SK-N-SH (cell line): ENCODE measurements around the gene LTBP2. TPM values are rescaled to one million over a fixed set of nuclear protein-coding genes. Genes with fewer than 3 reads are reported as not detected.

Source experiments
- CTCF ChIA-PET: fragments of 300-600, 350-600 bp; formaldehyde crosslinking; extraction: SDS; loops from one replicate; lab custom pipeline; 2021; lab: Yijun Ruan, JAX
- POLR2A ChIA-PET: fragments of 350-600 bp; sonication (Branson Sonifier 250); formaldehyde crosslinking; extraction: SDS; loops from one replicate; lab custom pipeline; 2020; ENCODE audit warnings: antibody characterized with exemption, inconsistent platforms; lab: Yijun Ruan, JAX
- DNase-seq: peaks from one replicate; pipeline ENCODE4 v3.0.0; 2012
- H2AFZ ChIP-seq: fragments of 200-600 bp; sonication (generic); 2 replicates; pipeline ENCODE4 v1.8.1; 2016; ENCODE audit warnings: antibody characterized with exemption, mild to moderate bottlenecking, low read depth
- H3F3A ChIP-seq: fragments of 200-600 bp; sonication (generic); replicated peaks from 2 replicates; pipeline ENCODE3; 2016; ENCODE audit warnings: antibody characterized with exemption, mild to moderate bottlenecking; ENCODE audit not compliant: insufficient read depth
- H3K27ac ChIP-seq, 2 experiments: fragments of 200-500 bp in 1 of 2; fragments of 200-600 bp in 1 of 2; sonication (Bioruptor generic) in 1 of 2; sonication (generic), shearing (Covaris generic) in 1 of 2; 2 replicates each; pipeline versions ENCODE4 v1.5.1 to v1.6.1; 2014 to 2016; ENCODE audit warnings: low read depth in 2 of 2, inconsistent platforms in 1 of 2, low read length in 1 of 2, mild to moderate bottlenecking in 1 of 2, mixed read lengths in 1 of 2
- H3K27me3 ChIP-seq: fragments of 200-600 bp; sonication (generic), shearing (Covaris generic); 2 replicates; pipeline ENCODE4 v1.6.1; 2016; ENCODE audit warnings: mixed run types; ENCODE audit not compliant: insufficient read depth
- H3K36me3 ChIP-seq, 2 experiments: fragments of 200-500 bp in 1 of 2; fragments of 200-600 bp in 1 of 2; sonication (Bioruptor generic) in 1 of 2; sonication (generic) in 1 of 2; replicated peaks in 1 of 2; 2 replicates each; pipeline versions ENCODE3 to v1.5.1; 2014 to 2016; ENCODE audit warnings: low read length in 1 of 2, mild to moderate bottlenecking in 1 of 2; ENCODE audit not compliant: insufficient read depth in 2 of 2, control insufficient read depth in 1 of 2
- H3K4me1 ChIP-seq, 2 experiments: fragments of 200-500 bp in 1 of 2; fragments of 200-600 bp in 1 of 2; sonication (Bioruptor generic) in 1 of 2; sonication (generic), shearing (Covaris generic) in 1 of 2; 2 replicates each; pipeline versions ENCODE4 v1.5.1 to v1.6.1; 2014 to 2016; ENCODE audit warnings: low read depth in 1 of 2, low read length in 1 of 2, mixed run types in 1 of 2; ENCODE audit not compliant: insufficient read depth in 2 of 2, control insufficient read depth in 1 of 2
- H3K4me2 ChIP-seq: fragments of 200-600 bp; sonication (generic), shearing (Covaris generic); 2 replicates; pipeline ENCODE4 v1.6.1; 2017; ENCODE audit warnings: mixed run types
- H3K4me3 ChIP-seq, 2 experiments: fragments of 200-500 bp in 1 of 2; fragments of 200-600 bp in 1 of 2; sonication (Bioruptor generic) in 1 of 2; sonication (generic), shearing (Covaris generic) in 1 of 2; 2 replicates each; pipeline versions ENCODE4 v1.5.1 to v1.8.1; 2014 to 2016; ENCODE audit warnings: low read depth in 2 of 2, inconsistent platforms in 1 of 2, low read length in 1 of 2, mild to moderate bottlenecking in 1 of 2, mixed read lengths in 1 of 2, moderate library complexity in 1 of 2
- H3K79me2 ChIP-seq: fragments of 200-600 bp; sonication (generic); 2 replicates; pipeline ENCODE4 v1.8.1; 2017; ENCODE audit warnings: mild to moderate bottlenecking; ENCODE audit not compliant: insufficient read depth
- H3K9ac ChIP-seq: fragments of 200-600 bp; sonication (generic); 2 replicates; pipeline ENCODE4 v1.6.1; 2017; ENCODE audit warnings: mixed run types
- H3K9me2 ChIP-seq: fragments of 200-600 bp; sonication (generic); 2 replicates; pipeline ENCODE4 v1.6.1; 2017; ENCODE audit warnings: mixed run types
- H3K9me3 ChIP-seq: fragments of 200-600 bp; sonication (generic); 2 replicates; pipeline ENCODE4 v1.6.1; 2017; ENCODE audit warnings: mixed run types, mild to moderate bottlenecking, moderate library complexity
- H4K20me1 ChIP-seq: fragments of 200-600 bp; sonication (generic); 2 replicates; pipeline ENCODE4 v1.6.1; 2017; ENCODE audit warnings: mild to moderate bottlenecking, mixed run types; ENCODE audit not compliant: insufficient read depth
- EP300 ChIP-seq, 2 experiments: IDR thresholded peaks; 2 replicates each; pipeline versions ENCODE4 v1.4.0 to v1.6.1; 2012; ENCODE audit warnings: borderline replicate concordance in 1 of 2, low read depth in 1 of 2, low read length in 1 of 2
- MAX ChIP-seq: IDR thresholded peaks from 2 replicates; pipeline ENCODE4 v1.4.0; 2012; ENCODE audit warnings: low read depth
- NFIC ChIP-seq: IDR thresholded peaks from 2 replicates; pipeline ENCODE4 v1.4.0; 2012; ENCODE audit warnings: borderline replicate concordance
- NRF1 ChIP-seq: IDR thresholded peaks from 2 replicates; pipeline ENCODE4 v1.6.1; 2012; ENCODE audit warnings: low read depth, mild to moderate bottlenecking, low read length
- PBX3 ChIP-seq: IDR thresholded peaks from 2 replicates; pipeline ENCODE4; 2012
- POLR2AphosphoS5 ChIP-seq: IDR thresholded peaks from 2 replicates; pipeline ENCODE4 v1.6.1; 2012; ENCODE audit warnings: low read depth, low read length
- SMC3 ChIP-seq: IDR thresholded peaks from 2 replicates; pipeline ENCODE4 v1.6.1; 2012; ENCODE audit warnings: low read depth, low read length, improper control_type of control experiment
- TCF12 ChIP-seq: IDR thresholded peaks from 2 replicates; pipeline ENCODE4 v1.4.0; 2012
- USF2 ChIP-seq: fragments of 150-350 bp; IDR thresholded peaks from 2 replicates; pipeline ENCODE4 v1.6.1; 2017; ENCODE audit warnings: antibody characterized with exemption, low read length, low read depth, borderline replicate concordance
- YY1 ChIP-seq: IDR thresholded peaks from 2 replicates; pipeline ENCODE4 v1.4.0; 2012; ENCODE audit warnings: low read depth, mild to moderate bottlenecking
- ZBTB33 ChIP-seq: IDR thresholded peaks from 2 replicates; pipeline ENCODE4 v1.4.0; 2012; ENCODE audit warnings: low read depth, borderline replicate concordance
- WGBS: methylation state at CpG from one replicate; pipeline ENCODE4 v1.1.6; 2017; ENCODE audit warnings: low lambda C conversion rate; 5-methylcytosine and 5-hydroxymethylcytosine counted together
- polyA plus RNA-seq, 3 experiments: library from polyadenylated mRNA; depleted of rRNA; stranded (reverse); fragments of >200 nt; gene quantifications; 2 replicates each; pipeline ENCODE4 v1.2.3, GENCODE V29; 2012

Gene LTBP2
- polyA plus RNA-seq, 1 of the 3 experiments (the other 2 are of a cell fraction): 58.8 TPM

GRCh38 chr14:74568380-74568649 lies 43.7 kb downstream of the LTBP2 start:
- Histone ChIP-seq H3K36me3 (peaks cover 14 to 16% of the 10 kb centered on the region in 2 experiments), H3K9me2 (no peaks in the 10 kb centered on the region), H3K79me2 (peaks cover 75% of the 10 kb centered on the region), H3F3A (peaks cover 25% of the 10 kb centered on the region), H3K9ac (no peak overlapping the region), H3K27ac (peak overlapping the region; percentile 11 to 92), H3K4me1 (peaks cover 43 to 78% of the 10 kb centered on the region in 2 experiments), H3K4me2 (no peak overlapping the region), H3K9me3 (no peaks in the 10 kb centered on the region), H2AFZ (no peak overlapping the region), H3K27me3 (no peaks in the 10 kb centered on the region), H3K4me3 (no peak overlapping the region), H4K20me1 (peaks cover 3% of the 10 kb centered on the region; the same call in 1 of the 2 replicates)
- ChIA-PET POLR2A (interaction anchor here (1.7 to 1.8 kb wide), 2 partner anchors 11 to 16 kb away, joined by 6 read pairs; no protein-coding TSS in a partner anchor), CTCF (interaction anchor here (1.4 to 10.8 kb wide), 5 partner anchors 14 to 67 kb away, joined by 3 to 68 read pairs (median 31); partner anchors contain the start of gene LTBP2)
- DNase-seq: no peak
- 86% methylated on average over 3 of the region's 3 CpGs for WGBS
- TF ChIP-seq YY1: no peak
- TF ChIP-seq TCF12: no peak
- TF ChIP-seq PBX3: no peak
- TF ChIP-seq NRF1: no peak
- TF ChIP-seq EP300 (IDR thresholded peaks at IDR 0.05; ENCODE audit: borderline replicate concordance in 1 of 2, low read depth in 1 of 2, low read length in 1 of 2): no peak
- TF ChIP-seq SMC3: no peak
- no peak for TF ChIP-seq MAX
- no peak for TF ChIP-seq NFIC
- no peak for TF ChIP-seq ZBTB33

- no peak overlapping the region for H3K9ac ChIP-seq
- ChIA-PET POLR2A (no interaction called here), CTCF (interaction anchor here (1.8 to 10.8 kb wide), 4 partner anchors 14 to 66 kb away, joined by 9 to 68 read pairs (median 32); partner anchors contain the start of gene LTBP2)
- peak overlapping the region in 1 of 2 experiments; percentile 39; a peak in 2 of 4 replicates for H3K27ac ChIP-seq
- 96% methylated on average over 17 of the region's 21 CpGs for WGBS
- H3K4me2 ChIP-seq: no peak overlapping the region
- H2AFZ ChIP-seq: no peak overlapping the region
- no peak overlapping the region for H3K4me3 ChIP-seq
- H3K4me1 ChIP-seq: peaks cover 42 to 78% of the 10 kb centered on the region in 2 experiments
- peaks cover 80% of the 10 kb centered on the region for H3K79me2 ChIP-seq
- H3K9me2 ChIP-seq: no peaks in the 10 kb centered on the region
- H3F3A ChIP-seq: peaks cover 20% of the 10 kb centered on the region
- no peak for DNase-seq
- TF ChIP-seq NFIC: no peak
- no peak for TF ChIP-seq POLR2AphosphoS5
- TF ChIP-seq USF2: no peak
- peaks cover 7% of the 10 kb centered on the region; the same call in 1 of the 2 replicates for H4K20me1 ChIP-seq
- H3K9me3 ChIP-seq: no peaks in the 10 kb centered on the region
- no peaks in the 10 kb centered on the region for H3K27me3 ChIP-seq
- H3K36me3 ChIP-seq: peaks cover 14 to 16% of the 10 kb centered on the region in 2 experiments
Observed at GRCh38 chr14:74567646-74568379, 44.2 kb downstream of the LTBP2 start.
